PC-3 (cell line): Measurements from ENCODE around the gene IQCE. TPM values are rescaled to one million over a fixed set of nuclear protein-coding genes. Genes with fewer than 3 reads are reported as not detected.

Source experiments
- ATAC-seq: fragments of 200-7000 bp; cut with Tn5 transposase; 2 replicates; pipeline ENCODE4 v1.9.1; 2020; ENCODE audit warnings: mild to moderate bottlenecking, moderate library complexity
- BruUV-seq: library from RNA; stranded (reverse); fragments of 400-500 nt; replicated peaks from 2 replicates; lab custom pipeline; 2021; lab: Mats Ljungman, UMichigan
- CTCF ChIA-PET: fragments of 300-600 bp; sonication (Branson Sonifier 250); formaldehyde crosslinking; loops from one replicate; lab custom pipeline; 2022; ENCODE audit warnings: antibody characterized with exemption; lab: Charles Lee
- POLR2A ChIA-PET: fragments of 300-600 bp; sonication (Branson Sonifier 250); formaldehyde crosslinking; loops from one replicate; lab custom pipeline; 2022; ENCODE audit warnings: antibody characterized with exemption; ENCODE audit not compliant: unreplicated experiment; lab: Charles Lee
- DNase-seq: peaks from one replicate; pipeline ENCODE4 v3.0.0-alpha.2; 2015
- H2AFZ ChIP-seq: fragments of 300-600 bp; sonication (generic); 2 replicates; pipeline ENCODE4 v1.6.0; 2016; ENCODE audit warnings: antibody characterized with exemption, low read length
- H3F3A ChIP-seq: fragments of 300-600 bp; sonication (generic); one replicate; pipeline ENCODE4 v1.6.0; 2017; ENCODE audit warnings: antibody characterized with exemption, low read length, control low read depth, mild to moderate bottlenecking; ENCODE audit not compliant: unreplicated experiment
- H3K27ac ChIP-seq: fragments of 300-600 bp; sonication (generic); 2 replicates; pipeline ENCODE4 v1.5.1; 2016; ENCODE audit warnings: mild to moderate bottlenecking, low read length
- H3K27me3 ChIP-seq: fragments of 300-600 bp; sonication (generic); 2 replicates; pipeline ENCODE4 v1.6.1; 2016; ENCODE audit warnings: low read length, mixed read lengths
- H3K36me3 ChIP-seq: fragments of 300-600 bp; sonication (generic); 2 replicates; pipeline ENCODE4 v1.6.1; 2016; ENCODE audit warnings: low read depth, mixed run types, low read length, mixed read lengths
- H3K4me1 ChIP-seq: fragments of 300-600 bp; sonication (generic); 2 replicates; pipeline ENCODE4 v1.5.1; 2016; ENCODE audit warnings: low read length; ENCODE audit not compliant: insufficient read depth
- H3K4me2 ChIP-seq: fragments of 300-600 bp; sonication (generic); 2 replicates; pipeline ENCODE4 v1.6.0; 2016; ENCODE audit warnings: low read length
- H3K4me3 ChIP-seq: fragments of 300-600 bp; sonication (generic); 2 replicates; pipeline ENCODE4 v1.5.1; 2016; ENCODE audit warnings: mild to moderate bottlenecking, low read length, mixed read lengths
- H3K79me2 ChIP-seq: fragments of 300-600 bp; sonication (generic); 2 replicates; pipeline ENCODE4 v1.6.1; 2017; ENCODE audit warnings: low read length, mixed read lengths
- H3K9ac ChIP-seq: fragments of 300-600 bp; sonication (generic); 2 replicates; pipeline ENCODE4 v1.6.0; 2016; ENCODE audit warnings: mild to moderate bottlenecking, low read length
- H3K9me2 ChIP-seq: fragments of 300-600 bp; sonication (generic); replicated peaks from 2 replicates; pipeline ENCODE4 v1.6.1; 2016; ENCODE audit warnings: mixed run types, low read length, mixed read lengths
- H3K9me3 ChIP-seq: fragments of 300-600 bp; sonication (generic); 2 replicates; pipeline ENCODE4 v1.6.1; 2016; ENCODE audit warnings: low read length, mixed read lengths
- H4K20me1 ChIP-seq: fragments of 300-600 bp; sonication (generic); 2 replicates; pipeline ENCODE4 v1.6.1; 2016; ENCODE audit warnings: low read length, mixed read lengths
- EZH2 ChIP-seq: fragments of 300-600 bp; sonication (generic); IDR thresholded peaks from one replicate; pipeline ENCODE4 v1.6.1; 2017; ENCODE audit warnings: antibody characterized with exemption, mild to moderate bottlenecking, low read length; ENCODE audit not compliant: unreplicated experiment
- EZH2phosphoT487 ChIP-seq: fragments of 300-600 bp; sonication (generic); IDR thresholded peaks from 2 replicates; pipeline ENCODE4 v1.6.1; 2018; ENCODE audit warnings: mild to moderate bottlenecking, antibody characterized with exemption, low read length, borderline replicate concordance
- intact Hi-C: fragments of 100-400 bp; cut with micrococcal nuclease; formaldehyde crosslinking; loops from 2 replicates; pipeline ENCODE4 v1.9.0; 2023
- total RNA-seq: library from RNA; depleted of rRNA; stranded (reverse); fragments of >200 nt; gene quantifications from 2 replicates; pipeline ENCODE4 v1.2.3, GENCODE V29; 2014
- TF ChIP-seq, protein P1 (sequence below): fragments of 300-600 bp; sonication (generic); conservative IDR thresholded peaks from 2 replicates; pipeline ENCODE4 v1.5.1; 2017; ENCODE audit warnings: antibody characterized with exemption, low read depth, mild to moderate bottlenecking, low read length

Gene IQCE
- total RNA-seq, 1 experiment from 2014 or later: 9.7 TPM

DNA sequence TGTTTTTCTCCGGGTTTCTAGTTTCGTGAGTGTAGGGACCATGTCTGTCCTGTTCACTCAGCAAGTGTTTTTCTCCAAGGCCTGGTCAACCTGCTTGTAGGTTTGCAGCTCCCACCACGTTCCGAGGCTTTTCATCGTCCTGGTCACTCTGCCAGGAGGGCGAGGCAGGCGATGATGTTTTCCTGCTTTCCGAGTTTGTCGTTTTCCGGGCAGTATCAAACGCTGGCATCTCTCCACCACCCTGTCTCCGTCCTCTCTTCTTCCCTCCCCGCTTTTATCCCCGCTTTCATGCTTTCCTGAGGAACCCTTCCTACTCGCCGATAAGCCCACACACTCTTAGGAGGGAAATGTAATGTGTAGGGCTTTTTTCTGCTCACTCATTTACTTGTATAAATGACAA is 11.2 kb downstream of the IQCE start:
- ATAC-seq (no peak), DNase-seq (no peak)
- intact Hi-C loops: loop anchor here (5.0 kb wide), 1 partner anchor 62 kb away; the partner anchor contains the start of gene TTYH3
- H3K79me2 ChIP-seq: no peaks in the 10 kb centered on the region
- H3F3A ChIP-seq: no peaks in the 10 kb centered on the region
- H2AFZ ChIP-seq: no peak overlapping the region
- BruUV-seq: no TSS peak
- no peak overlapping the region for H3K27ac ChIP-seq
- POLR2A ChIA-PET: no interaction called here
- no peaks in the 10 kb centered on the region for H4K20me1 ChIP-seq
- H3K9me2 ChIP-seq: no peaks in the 10 kb centered on the region
- CTCF ChIA-PET: no interaction called here
- peaks cover 17% of the 10 kb centered on the region for H3K4me1 ChIP-seq
- H3K9me3 ChIP-seq: no peaks in the 10 kb centered on the region
- H3K27me3 ChIP-seq: no peaks in the 10 kb centered on the region
- TF ChIP-seq, protein P1, sequence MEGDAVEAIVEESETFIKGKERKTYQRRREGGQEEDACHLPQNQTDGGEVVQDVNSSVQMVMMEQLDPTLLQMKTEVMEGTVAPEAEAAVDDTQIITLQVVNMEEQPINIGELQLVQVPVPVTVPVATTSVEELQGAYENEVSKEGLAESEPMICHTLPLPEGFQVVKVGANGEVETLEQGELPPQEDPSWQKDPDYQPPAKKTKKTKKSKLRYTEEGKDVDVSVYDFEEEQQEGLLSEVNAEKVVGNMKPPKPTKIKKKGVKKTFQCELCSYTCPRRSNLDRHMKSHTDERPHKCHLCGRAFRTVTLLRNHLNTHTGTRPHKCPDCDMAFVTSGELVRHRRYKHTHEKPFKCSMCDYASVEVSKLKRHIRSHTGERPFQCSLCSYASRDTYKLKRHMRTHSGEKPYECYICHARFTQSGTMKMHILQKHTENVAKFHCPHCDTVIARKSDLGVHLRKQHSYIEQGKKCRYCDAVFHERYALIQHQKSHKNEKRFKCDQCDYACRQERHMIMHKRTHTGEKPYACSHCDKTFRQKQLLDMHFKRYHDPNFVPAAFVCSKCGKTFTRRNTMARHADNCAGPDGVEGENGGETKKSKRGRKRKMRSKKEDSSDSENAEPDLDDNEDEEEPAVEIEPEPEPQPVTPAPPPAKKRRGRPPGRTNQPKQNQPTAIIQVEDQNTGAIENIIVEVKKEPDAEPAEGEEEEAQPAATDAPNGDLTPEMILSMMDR: no peak
- H3K9ac ChIP-seq: no peak overlapping the region
- no peaks in the 10 kb centered on the region; the same call in 1 of the 2 replicates for H3K36me3 ChIP-seq
- no peak overlapping the region for H3K4me2 ChIP-seq
- no peak overlapping the region for H3K4me3 ChIP-seq

DNA sequence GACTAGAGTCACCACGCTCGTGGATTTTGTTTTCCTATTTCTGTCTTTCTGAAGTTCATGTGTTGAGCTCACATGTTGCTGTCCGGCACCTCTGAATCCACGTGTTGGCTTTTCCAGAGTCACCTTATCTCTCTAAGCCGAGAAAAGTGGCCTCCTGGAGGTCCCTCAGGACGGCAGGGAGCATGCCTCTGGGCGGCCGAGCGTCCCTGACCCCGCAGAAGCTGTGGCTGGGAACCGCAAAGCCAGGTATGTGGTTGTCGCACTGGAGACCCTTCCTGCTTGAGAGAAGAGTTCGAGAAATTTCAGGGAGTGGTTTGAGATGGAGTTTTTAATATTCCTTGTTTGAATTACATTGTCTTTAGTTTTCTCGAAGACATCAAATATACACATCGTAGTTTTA is 12.6 kb downstream of the IQCE start:
- Histone ChIP-seq H3K4me1 (peaks cover 17% of the 10 kb centered on the region), H3K9me2 (no peaks in the 10 kb centered on the region), H3K4me2 (peak overlapping the region; percentile 69), H2AFZ (no peak overlapping the region), H3K79me2 (no peaks in the 10 kb centered on the region), H3K4me3 (no peak overlapping the region), H3K9me3 (no peaks in the 10 kb centered on the region), H3K27ac (peak overlapping the region; percentile 86), H3F3A (no peaks in the 10 kb centered on the region), H3K27me3 (no peaks in the 10 kb centered on the region), H3K36me3 (no peaks in the 10 kb centered on the region; the same call in 1 of the 2 replicates), H3K9ac (0 out of 2 replicates have a peak overlapping the region, but pooled peaks have one; percentile 45), H4K20me1 (no peaks in the 10 kb centered on the region)
- CTCF ChIA-PET: no interaction called here
- intact Hi-C loops: loop anchor here (5.0 kb wide), 1 partner anchor 61 kb away; the partner anchor contains the start of gene TTYH3
- TF ChIP-seq EZH2phosphoT487: no peak
- TF ChIP-seq, protein P1: no peak
- no peak for TF ChIP-seq EZH2
- BruUV-seq: no TSS peak
- ATAC-seq: no peak
- no peak for DNase-seq
- POLR2A ChIA-PET: no interaction called here

DNA sequence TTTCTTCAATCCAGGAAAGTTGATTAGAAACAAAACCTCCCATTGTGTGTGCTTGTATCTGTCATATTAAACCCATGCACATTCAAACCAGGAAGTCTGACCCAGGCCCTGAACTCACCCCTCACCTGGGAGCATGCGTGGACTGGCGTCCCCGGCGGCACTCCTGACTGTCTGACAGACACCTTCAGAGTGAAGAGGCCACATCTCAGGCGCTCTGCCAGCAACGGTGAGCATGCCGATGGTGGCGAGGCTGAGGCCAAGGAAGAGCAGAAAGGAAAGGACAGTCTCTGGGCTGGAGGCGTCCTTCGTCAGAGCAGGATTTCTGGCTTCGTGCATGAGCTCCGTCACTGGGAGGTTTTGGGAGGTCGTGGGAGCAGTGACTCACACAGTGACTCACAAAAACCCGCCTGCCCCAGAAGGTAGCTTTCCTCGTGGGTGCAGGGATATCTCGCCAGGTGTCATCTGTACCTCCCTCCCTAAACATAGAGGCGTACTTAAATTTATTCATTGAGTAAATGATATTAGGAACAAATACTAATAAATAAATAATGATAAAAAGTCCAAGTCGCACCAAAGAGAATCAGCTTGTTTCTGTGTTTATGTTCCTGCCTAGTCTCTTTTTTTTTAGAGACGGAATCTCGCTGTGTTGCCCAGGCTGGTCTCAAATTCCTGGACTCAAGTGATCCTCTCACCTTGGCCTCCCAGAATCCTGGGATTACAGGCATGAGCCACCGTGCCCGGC is 13.5 kb downstream of the IQCE start:
- Histone ChIP-seq H3K27ac (peak overlapping the region; percentile 86), H3K9ac (peak overlapping the region; percentile 45), H3K4me2 (peak overlapping the region; percentile 69), H3K4me3 (peak overlapping the region; percentile 52), H3K36me3 (no peaks in the 10 kb centered on the region; the same call in 1 of the 2 replicates), H3K9me3 (no peaks in the 10 kb centered on the region), H2AFZ (peak overlapping the region; percentile 66), H3F3A (no peaks in the 10 kb centered on the region), H4K20me1 (no peaks in the 10 kb centered on the region), H3K27me3 (no peaks in the 10 kb centered on the region), H3K9me2 (no peaks in the 10 kb centered on the region), H3K4me1 (peaks cover 17% of the 10 kb centered on the region), H3K79me2 (no peaks in the 10 kb centered on the region)
- BruUV-seq: no TSS peak
- no peak for TF ChIP-seq EZH2
- TF ChIP-seq EZH2phosphoT487: no peak
- TF ChIP-seq, protein P1: no peak
- DNase-seq: peak; percentile 80
- ATAC-seq: peak; percentile 86
- ChIA-PET POLR2A (interaction anchor here (0.5 kb wide), 1 partner anchor 10 kb away, joined by 4 read pairs; no protein-coding TSS in a partner anchor), CTCF (no interaction called here)
- intact Hi-C loops: loop anchor here (5.0 kb wide), 1 partner anchor 60 kb away; the partner anchor contains the start of gene TTYH3
